Lower leg skin (tissue), 3 donors: ENCODE measurements around the gene GLOD4.

Source experiments
- CTCF ChIP-seq, 3 donors: fragments of 450-650 bp; IDR thresholded peaks; one replicate each; pipeline ENCODE4 v1.5.1; 2016; ENCODE audit warnings: antibody characterized with exemption in 3 of 3, mild to moderate bottlenecking in 3 of 3, moderate library complexity in 2 of 3
- POLR2A ChIP-seq, 2 donors: fragments of 450-650 bp; IDR thresholded peaks; one replicate each; pipeline ENCODE4 v1.6.1; 2016 to 2017; ENCODE audit warnings: antibody characterized with exemption in 2 of 2, mild to moderate bottlenecking in 1 of 2, moderate library complexity in 1 of 2

- peak in 1 of 3 donors; percentile 10 for TF ChIP-seq CTCF (IDR thresholded peaks at IDR 0.05)
- TF ChIP-seq POLR2A (IDR thresholded peaks at IDR 0.05), result no peak
Observed at GRCh38 chr17:781805-782731, at the start of gene GLOD4, which contains the start of gene MRM3.
